AG09319 (cell line): ENCODE measurements around the gene UNC79.

Source experiments
- DNase-seq: peaks from one replicate; pipeline ENCODE4 v3.0.0-alpha.2; 2010; ENCODE audit warnings: low read depth; ENCODE audit errors: extremely low read depth
- CTCF ChIP-seq: IDR thresholded peaks from 2 replicates; pipeline ENCODE4 v1.5.1; 2011; ENCODE audit warnings: low read depth, mild to moderate bottlenecking, inconsistent platforms, low read length, moderate library complexity

Gene UNC79

GRCh38 chr14:93638790-93639189 is 208.1 kb downstream of the UNC79 start:
- no peak for TF ChIP-seq CTCF
- no peak for DNase-seq

- TF ChIP-seq CTCF: no peak
- no peak for DNase-seq
Measured at GRCh38 chr14:93643127-93643526, 212.4 kb downstream of the UNC79 start.

GRCh38 chr14:93643676-93644075 is 212.9 kb downstream of the UNC79 start:
- TF ChIP-seq CTCF: no peak
- DNase-seq: no peak

GRCh38 chr14:93645200-93645599 is 214.5 kb downstream of the UNC79 start:
- no peak for TF ChIP-seq CTCF
- no peak for DNase-seq

GRCh38 chr14:93648440-93649168 is 217.9 kb downstream of the UNC79 start:
- DNase-seq: no peak

GRCh38 chr14:93654599-93654998 is 223.9 kb downstream of the UNC79 start:
- TF ChIP-seq CTCF: no peak
- DNase-seq: no peak

More at GRCh38 chr14:93648440-93649168, 217.9 kb downstream of the UNC79 start:
- TF ChIP-seq CTCF: no peak

GRCh38 chr14:93655078-93655750 is 224.5 kb downstream of the UNC79 start:
- peak; percentile 12 for DNase-seq
- TF ChIP-seq CTCF: peak; percentile 48
